HL-60 (cell line): ENCODE results near the gene BAHCC1.

Experiments used
- GABPA ChIP-seq: IDR thresholded peaks from 2 replicates; pipeline ENCODE4 v1.6.1; 2012; ENCODE audit warnings: low read depth
- POLR2AphosphoS5 ChIP-seq: IDR thresholded peaks from 2 replicates; pipeline ENCODE4 v1.6.1; 2012; ENCODE audit warnings: low read depth
- TF ChIP-seq, protein P1 (sequence below): IDR thresholded peaks from one replicate; pipeline ENCODE4 v1.5.1; 2011; ENCODE audit warnings: low read length, control low read depth, inconsistent platforms; ENCODE audit not compliant: insufficient read depth

DNA sequence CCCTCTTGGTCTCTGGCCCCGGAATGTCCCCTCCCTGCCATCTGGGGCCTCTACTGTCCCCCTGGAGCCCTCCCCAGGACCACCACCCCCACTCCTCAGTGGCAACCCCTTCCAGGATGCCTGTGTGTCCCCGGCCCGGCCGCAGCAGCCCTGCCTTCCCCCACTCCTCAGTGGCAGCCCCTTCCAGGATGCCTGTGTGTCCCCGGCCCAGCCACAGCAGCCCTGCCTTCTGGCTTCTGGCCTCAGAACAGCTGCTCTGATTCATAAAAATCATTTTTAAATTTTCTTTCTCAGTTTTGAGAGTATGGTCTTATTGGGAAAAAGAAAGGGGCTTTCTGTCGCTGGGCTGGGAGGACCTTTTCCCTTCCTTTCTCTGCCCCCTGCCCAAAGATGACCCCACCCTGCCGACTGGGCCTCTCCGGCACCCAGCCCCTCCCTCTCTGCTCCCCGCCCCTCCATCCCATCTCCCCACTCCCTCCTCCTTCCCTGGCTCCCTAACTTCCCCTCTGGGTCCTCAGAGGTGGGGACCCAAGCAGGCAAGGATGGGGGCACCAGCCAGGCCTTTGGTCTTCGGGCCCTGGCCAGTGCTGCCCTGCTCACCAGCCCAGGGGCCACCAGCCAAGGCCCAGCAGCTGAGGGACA, 40.5 kb downstream of the BAHCC1 start:
- TF ChIP-seq, protein P1, sequence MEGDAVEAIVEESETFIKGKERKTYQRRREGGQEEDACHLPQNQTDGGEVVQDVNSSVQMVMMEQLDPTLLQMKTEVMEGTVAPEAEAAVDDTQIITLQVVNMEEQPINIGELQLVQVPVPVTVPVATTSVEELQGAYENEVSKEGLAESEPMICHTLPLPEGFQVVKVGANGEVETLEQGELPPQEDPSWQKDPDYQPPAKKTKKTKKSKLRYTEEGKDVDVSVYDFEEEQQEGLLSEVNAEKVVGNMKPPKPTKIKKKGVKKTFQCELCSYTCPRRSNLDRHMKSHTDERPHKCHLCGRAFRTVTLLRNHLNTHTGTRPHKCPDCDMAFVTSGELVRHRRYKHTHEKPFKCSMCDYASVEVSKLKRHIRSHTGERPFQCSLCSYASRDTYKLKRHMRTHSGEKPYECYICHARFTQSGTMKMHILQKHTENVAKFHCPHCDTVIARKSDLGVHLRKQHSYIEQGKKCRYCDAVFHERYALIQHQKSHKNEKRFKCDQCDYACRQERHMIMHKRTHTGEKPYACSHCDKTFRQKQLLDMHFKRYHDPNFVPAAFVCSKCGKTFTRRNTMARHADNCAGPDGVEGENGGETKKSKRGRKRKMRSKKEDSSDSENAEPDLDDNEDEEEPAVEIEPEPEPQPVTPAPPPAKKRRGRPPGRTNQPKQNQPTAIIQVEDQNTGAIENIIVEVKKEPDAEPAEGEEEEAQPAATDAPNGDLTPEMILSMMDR = no peak
- TF ChIP-seq GABPA (no peak), POLR2AphosphoS5 (no peak)
